ENCODE measurements around the gene PRODH2.
"Not testable (repeated sequence)": the region's sequence is repeated elsewhere in the genome, so short reads cannot be mapped to it uniquely, and the experiment has no call there.

Gene PRODH2

GRCh38 chr19:35774274-35775045, 38.2 kb downstream of the PRODH2 start:
- H3K9me3 ChIP-seq (ENCODE audit: control insufficient read depth, insufficient read depth, low read length), result no peaks in the 10 kb centered on the region
- peak overlapping the region; percentile 8 for H3K4me3 ChIP-seq (ENCODE audit: low read depth, low read length)
- no peak overlapping the region for H3K9ac ChIP-seq (ENCODE audit: low read depth, low read length)
- H3K27me3 ChIP-seq (ENCODE audit: control insufficient read depth, insufficient read depth, low read length), result peaks cover 20% of the 10 kb centered on the region
- H3K36me3 ChIP-seq (ENCODE audit: control insufficient read depth, insufficient read depth, low read length), result no peaks in the 10 kb centered on the region
- peaks cover 8% of the 10 kb centered on the region for H3K4me1 ChIP-seq (ENCODE audit: control insufficient read depth, insufficient read depth, low read length)

GRCh38 chr19:35773020-35773806, 39.4 kb downstream of the PRODH2 start:
- H3K27me3 ChIP-seq (ENCODE audit: control insufficient read depth, insufficient read depth, low read length), result peaks cover 20% of the 10 kb centered on the region
- no peaks in the 10 kb centered on the region for H3K9me3 ChIP-seq (ENCODE audit: control insufficient read depth, insufficient read depth, low read length)
- no peak overlapping the region for H3K9ac ChIP-seq (ENCODE audit: low read depth, low read length)
- H3K36me3 ChIP-seq (ENCODE audit: control insufficient read depth, insufficient read depth, low read length), result no peaks in the 10 kb centered on the region
- H3K4me1 ChIP-seq (ENCODE audit: control insufficient read depth, insufficient read depth, low read length), result peaks cover 8% of the 10 kb centered on the region
- H3K4me3 ChIP-seq (ENCODE audit: low read depth, low read length), result no peak overlapping the region

- not testable (repeated sequence) for H3K9me3 ChIP-seq (ENCODE audit: control insufficient read depth, insufficient read depth, low read length)
Measured at GRCh38 chr19:35772362-35772761, 40.3 kb downstream of the PRODH2 start.

GRCh38 chr19:35768082-35768421, 44.6 kb downstream of the PRODH2 start:
- H3K9me3 ChIP-seq (ENCODE audit: control insufficient read depth, insufficient read depth, low read length), result no peaks in the 10 kb centered on the region
- no peak overlapping the region for H3K4me3 ChIP-seq (ENCODE audit: low read depth, low read length)
- no peaks in the 10 kb centered on the region for H3K4me1 ChIP-seq (ENCODE audit: control insufficient read depth, insufficient read depth, low read length)
- H3K27me3 ChIP-seq (ENCODE audit: control insufficient read depth, insufficient read depth, low read length), result peaks cover 2% of the 10 kb centered on the region
- no peaks in the 10 kb centered on the region for H3K36me3 ChIP-seq (ENCODE audit: control insufficient read depth, insufficient read depth, low read length)
- no peak overlapping the region for H3K9ac ChIP-seq (ENCODE audit: low read depth, low read length)

More at GRCh38 chr19:35772362-35772761, 40.3 kb downstream of the PRODH2 start:
- H3K4me3 ChIP-seq (ENCODE audit: low read depth, low read length); H3K9ac ChIP-seq (ENCODE audit: low read depth, low read length); H3K4me1 ChIP-seq (ENCODE audit: control insufficient read depth, insufficient read depth, low read length); H3K36me3 ChIP-seq (ENCODE audit: control insufficient read depth, insufficient read depth, low read length): not testable (repeated sequence)
- H3K27me3 ChIP-seq (ENCODE audit: control insufficient read depth, insufficient read depth, low read length), result peaks cover 15% of the 10 kb centered on the region

- peak overlapping the region; percentile 22 for H3K4me3 ChIP-seq (ENCODE audit: low read depth, low read length)
- H3K27me3 ChIP-seq (ENCODE audit: control insufficient read depth, insufficient read depth, low read length), result no peaks in the 10 kb centered on the region
- no peaks in the 10 kb centered on the region for H3K9me3 ChIP-seq (ENCODE audit: control insufficient read depth, insufficient read depth, low read length)
- H3K36me3 ChIP-seq (ENCODE audit: control insufficient read depth, insufficient read depth, low read length), result no peaks in the 10 kb centered on the region
- H3K9ac ChIP-seq (ENCODE audit: low read depth, low read length), result no peak overlapping the region
- H3K4me1 ChIP-seq (ENCODE audit: control insufficient read depth, insufficient read depth, low read length), result no peaks in the 10 kb centered on the region
Measured at GRCh38 chr19:35767288-35768081, 45.2 kb downstream of the PRODH2 start.

- H3K4me3 ChIP-seq (ENCODE audit: low read depth, low read length), result no peak overlapping the region
- H3K36me3 ChIP-seq (ENCODE audit: control insufficient read depth, insufficient read depth, low read length), result peaks cover 5% of the 10 kb centered on the region
- H3K27me3 ChIP-seq (ENCODE audit: control insufficient read depth, insufficient read depth, low read length), result no peaks in the 10 kb centered on the region
- no peaks in the 10 kb centered on the region for H3K4me1 ChIP-seq (ENCODE audit: control insufficient read depth, insufficient read depth, low read length)
- H3K9me3 ChIP-seq (ENCODE audit: control insufficient read depth, insufficient read depth, low read length), result no peaks in the 10 kb centered on the region
- no peak overlapping the region for H3K9ac ChIP-seq (ENCODE audit: low read depth, low read length)
Measured at GRCh38 chr19:35766571-35767104, 46.0 kb downstream of the PRODH2 start.

- Histone ChIP-seq H3K4me3 (ENCODE audit: low read depth, low read length) (no peak overlapping the region), H3K9me3 (ENCODE audit: control insufficient read depth, insufficient read depth, low read length) (no peaks in the 10 kb centered on the region), H3K4me1 (ENCODE audit: control insufficient read depth, insufficient read depth, low read length) (no peaks in the 10 kb centered on the region), H3K27me3 (ENCODE audit: control insufficient read depth, insufficient read depth, low read length) (no peaks in the 10 kb centered on the region), H3K9ac (ENCODE audit: low read depth, low read length) (no peak overlapping the region), H3K36me3 (ENCODE audit: control insufficient read depth, insufficient read depth, low read length) (peaks cover 9% of the 10 kb centered on the region)
Measured at GRCh38 chr19:35764432-35765315, 48.0 kb downstream of the PRODH2 start.

- Histone ChIP-seq H3K4me1 (ENCODE audit: control insufficient read depth, insufficient read depth, low read length) (peaks cover 2% of the 10 kb centered on the region), H3K36me3 (ENCODE audit: control insufficient read depth, insufficient read depth, low read length) (peaks cover 10% of the 10 kb centered on the region), H3K9me3 (ENCODE audit: control insufficient read depth, insufficient read depth, low read length) (no peaks in the 10 kb centered on the region), H3K27me3 (ENCODE audit: control insufficient read depth, insufficient read depth, low read length) (peaks cover 9% of the 10 kb centered on the region), H3K4me3 (ENCODE audit: low read depth, low read length) (no peak overlapping the region), H3K9ac (ENCODE audit: low read depth, low read length) (no peak overlapping the region)
Measured at GRCh38 chr19:35760711-35761349, 51.8 kb downstream of the PRODH2 start.

GRCh38 chr19:35759697-35760096, 52.9 kb downstream of the PRODH2 start:
- Histone ChIP-seq H3K4me1 (ENCODE audit: control insufficient read depth, insufficient read depth, low read length) (peaks cover 2% of the 10 kb centered on the region), H3K9ac (ENCODE audit: low read depth, low read length) (no peak overlapping the region), H3K27me3 (ENCODE audit: control insufficient read depth, insufficient read depth, low read length) (peaks cover 13% of the 10 kb centered on the region), H3K36me3 (ENCODE audit: control insufficient read depth, insufficient read depth, low read length) (peaks cover 10% of the 10 kb centered on the region), H3K9me3 (ENCODE audit: control insufficient read depth, insufficient read depth, low read length) (no peaks in the 10 kb centered on the region), H3K4me3 (ENCODE audit: low read depth, low read length) (no peak overlapping the region)

- no peaks in the 10 kb centered on the region for H3K9me3 ChIP-seq (ENCODE audit: control insufficient read depth, insufficient read depth, low read length)
- peak within 1 kb of the TSS; percentile 100 for H3K4me3 ChIP-seq (ENCODE audit: low read depth, low read length)
- H3K27me3 ChIP-seq (ENCODE audit: control insufficient read depth, insufficient read depth, low read length), result peaks cover 13% of the 10 kb centered on the region
- peak within 1 kb of the TSS; percentile 90 for H3K9ac ChIP-seq (ENCODE audit: low read depth, low read length)
- H3K36me3 ChIP-seq (ENCODE audit: control insufficient read depth, insufficient read depth, low read length), result peaks cover 10% of the 10 kb centered on the region
- H3K4me1 ChIP-seq (ENCODE audit: control insufficient read depth, insufficient read depth, low read length), result peaks cover 2% of the 10 kb centered on the region
Measured at GRCh38 chr19:35757749-35758608, 54.7 kb downstream of the PRODH2 start, which contains the start of gene PROSER3. PROSER3 (plus strand) TSS chr19:35758176; CDS start chr19:35758216, 40 bp downstream.
